GM23338 (cell line): ENCODE data around the gene EP400. TPM values are rescaled to one million over a fixed set of nuclear protein-coding genes. Genes with fewer than 3 reads are reported as not detected.

Source experiments
- EZH2phosphoT487 ChIP-seq: fragments of 200-600 bp; sonication (generic); IDR thresholded peaks from one replicate; pipeline ENCODE4 v1.8.1; 2018; ENCODE audit warnings: antibody characterized with exemption; ENCODE audit not compliant: unreplicated experiment
- JUNB ChIP-seq: IDR thresholded peaks from one replicate; pipeline ENCODE4 v1.6.1; 2016; ENCODE audit warnings: antibody characterized with exemption; ENCODE audit not compliant: unreplicated experiment
- NANOG ChIP-seq: IDR thresholded peaks from 2 replicates; pipeline ENCODE4 v1.6.1; 2016; ENCODE audit warnings: antibody characterized with exemption, borderline replicate concordance
- POLR2AphosphoS5 ChIP-seq: IDR thresholded peaks from 2 replicates; pipeline ENCODE4 v1.6.1; 2016; ENCODE audit warnings: antibody characterized with exemption, low read depth
- REST ChIP-seq: IDR thresholded peaks from one replicate; pipeline ENCODE4 v1.6.1; 2018; ENCODE audit warnings: antibody characterized with exemption; ENCODE audit not compliant: unreplicated experiment
- ZNF462 ChIP-seq: fragments of 250-450 bp; sonication (Bioruptor Pico); IDR thresholded peaks from 2 replicates; pipeline ENCODE4 v1.5.0; 2020; ENCODE audit warnings: mild to moderate bottlenecking, moderate library complexity
- polyA plus RNA-seq: library from polyadenylated mRNA; unstranded; fragments of >200 nt; fragmentation: Nextera tagmentation; extraction: Ambion mirVana; gene quantifications from 2 replicates; pipeline ENCODE4 v1.2.1, GENCODE V29; 2016
- total RNA-seq: library from RNA; depleted of rRNA; stranded (reverse); fragments of >200 nt; shearing (Covaris generic); gene quantifications from 2 replicates; pipeline ENCODE4 v1.2.3, GENCODE V29; 2014

EP400 gene
- total and polyA plus RNA-seq, 2 experiments from 2014 or later, result 26.3 to 57.2 TPM

- TF ChIP-seq ZNF462 (CRISPR knock-in tag) (no peak), POLR2AphosphoS5 (no peak), JUNB (no peak), EZH2phosphoT487 (no peak), NANOG (no peak), REST (no peak)
Observed at GRCh38 chr12:132065203-132065602, 115.5 kb downstream of the EP400 start (continued).
